ENCODE results near the gene RASGRF2.

DNA sequence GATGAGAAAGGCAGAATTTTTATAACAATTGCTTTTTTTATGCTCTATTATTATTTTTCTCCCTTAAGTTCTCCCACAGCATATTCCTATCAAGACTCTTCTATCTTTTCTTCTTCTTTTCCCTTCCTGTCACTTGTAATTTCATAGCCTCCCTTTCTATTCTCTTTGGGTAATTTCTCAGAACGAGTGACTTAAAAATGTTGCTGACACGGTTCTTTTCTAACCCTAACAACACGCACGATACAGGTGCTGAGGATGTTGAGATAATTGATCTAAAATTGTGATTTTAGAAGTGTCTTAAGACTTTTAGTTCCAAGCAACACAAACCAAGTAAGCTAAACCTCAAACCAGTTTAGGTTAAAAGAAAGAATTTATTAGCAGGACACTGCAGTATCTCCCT, 105.9 kb downstream of the RASGRF2 start:
- no peak for TF ChIP-seq POLR2A (IDR thresholded peaks at IDR 0.05; ENCODE audit: low read length)
- TF ChIP-seq GATA1 (IDR thresholded peaks at IDR 0.05; ENCODE audit: low read depth, low read length) = no peak
